ENCODE measurements around the gene OGA.

OGA gene

GRCh38 chr10:101818872-101819633, 809 bp upstream of the OGA start:
- peaks cover 15% of the 10 kb centered on the region for H3K4me1 ChIP-seq (ENCODE audit: low read length)
- H3K4me3 ChIP-seq (ENCODE audit: low read length): peak overlapping the region; percentile 60
- peak; percentile 74 for DNase-seq
- no peaks in the 10 kb centered on the region for H3K36me3 ChIP-seq (replicated peaks; ENCODE audit: insufficient read depth, low read length)
- H3K79me2 ChIP-seq (ENCODE audit: low read length): peaks cover 57% of the 10 kb centered on the region
- H3K9me3 ChIP-seq (replicated peaks; ENCODE audit: insufficient read depth, low read length): no peaks in the 10 kb centered on the region
- peaks cover 11% of the 10 kb centered on the region for H3F3A ChIP-seq (ENCODE audit: insufficient read depth, low read length)
- H4K20me1 ChIP-seq (ENCODE audit: insufficient read depth, low read length): peaks cover 29% of the 10 kb centered on the region
- peak overlapping the region; percentile 57 for H3K9ac ChIP-seq (ENCODE audit: low read length)
- peak overlapping the region; percentile 91 for H3K4me2 ChIP-seq (ENCODE audit: low read depth, low read length)
- no peaks in the 10 kb centered on the region for H3K9me2 ChIP-seq (replicated peaks; ENCODE audit: insufficient read depth, low read length)
- peak overlapping the region; percentile 80; the same call in 1 of the 2 replicates for H3K27ac ChIP-seq (ENCODE audit: low read length)
- no peak for TF ChIP-seq EZH2phosphoT487 (IDR thresholded peaks at IDR 0.05; ENCODE audit: low read length)
- no peak for TF ChIP-seq EZH2 (optimal IDR thresholded peaks at IDR 0.05; ENCODE audit: low read depth, low read length)
- no peaks in the 10 kb centered on the region for H3K27me3 ChIP-seq (replicated peaks; ENCODE audit: insufficient read depth, low read length)
- H2AFZ ChIP-seq (ENCODE audit: low read length): peak overlapping the region; percentile 77

- DNase-seq: peak; percentile 44
- TF ChIP-seq EZH2phosphoT487 (IDR thresholded peaks at IDR 0.05; ENCODE audit: low read length): no peak
- no peak for TF ChIP-seq EZH2 (optimal IDR thresholded peaks at IDR 0.05; ENCODE audit: low read depth, low read length)
- no peak for TF ChIP-seq CTCF (IDR thresholded peaks at IDR 0.05; ENCODE audit: low read length)
- peak overlapping the region; percentile 82 for H3K4me3 ChIP-seq (ENCODE audit: low read length)
- H3K9me3 ChIP-seq (replicated peaks; ENCODE audit: insufficient read depth, low read length): no peaks in the 10 kb centered on the region
- H3K27ac ChIP-seq (ENCODE audit: low read length): peak overlapping the region; percentile 80
- H3K27me3 ChIP-seq (replicated peaks; ENCODE audit: insufficient read depth, low read length): no peaks in the 10 kb centered on the region
- no peak overlapping the region for H2AFZ ChIP-seq (ENCODE audit: low read length)
- H3K4me2 ChIP-seq (ENCODE audit: low read depth, low read length): peak overlapping the region; percentile 92
- peaks cover 3% of the 10 kb centered on the region; the same call in 1 of the 2 replicates for H3K36me3 ChIP-seq (replicated peaks; ENCODE audit: insufficient read depth, low read length)
- peaks cover 17% of the 10 kb centered on the region for H3K4me1 ChIP-seq (ENCODE audit: low read length)
- peak overlapping the region; percentile 96 for H3K9ac ChIP-seq (ENCODE audit: low read length)
- peaks cover 11% of the 10 kb centered on the region for H3F3A ChIP-seq (ENCODE audit: insufficient read depth, low read length)
- H4K20me1 ChIP-seq (ENCODE audit: insufficient read depth, low read length): peaks cover 45% of the 10 kb centered on the region
- H3K9me2 ChIP-seq (replicated peaks; ENCODE audit: insufficient read depth, low read length): no peaks in the 10 kb centered on the region
- H3K79me2 ChIP-seq (ENCODE audit: low read length): peaks cover 72% of the 10 kb centered on the region
Observed at GRCh38 chr10:101817337-101818118, 716 bp downstream of the OGA start.

- Histone ChIP-seq H3K36me3 (replicated peaks; ENCODE audit: insufficient read depth, low read length) (peaks cover 3% of the 10 kb centered on the region; the same call in 1 of the 2 replicates), H3K4me3 (ENCODE audit: low read length) (peak overlapping the region; percentile 82), H3K27ac (ENCODE audit: low read length) (peak overlapping the region; percentile 80; the same call in 1 of the 2 replicates), H3K9ac (ENCODE audit: low read length) (peak overlapping the region; percentile 96), H3K9me2 (replicated peaks; ENCODE audit: insufficient read depth, low read length) (no peaks in the 10 kb centered on the region), H4K20me1 (ENCODE audit: insufficient read depth, low read length) (peaks cover 51% of the 10 kb centered on the region), H2AFZ (ENCODE audit: low read length) (no peak overlapping the region), H3K4me2 (ENCODE audit: low read depth, low read length) (peak overlapping the region; percentile 92), H3K4me1 (ENCODE audit: low read length) (peaks cover 17% of the 10 kb centered on the region), H3F3A (ENCODE audit: insufficient read depth, low read length) (peaks cover 11% of the 10 kb centered on the region), H3K9me3 (replicated peaks; ENCODE audit: insufficient read depth, low read length) (no peaks in the 10 kb centered on the region), H3K27me3 (replicated peaks; ENCODE audit: insufficient read depth, low read length) (no peaks in the 10 kb centered on the region), H3K79me2 (ENCODE audit: low read length) (peaks cover 78% of the 10 kb centered on the region)
- TF ChIP-seq EZH2 (optimal IDR thresholded peaks at IDR 0.05; ENCODE audit: low read depth, low read length) (no peak), EZH2phosphoT487 (IDR thresholded peaks at IDR 0.05; ENCODE audit: low read length) (no peak), CTCF (IDR thresholded peaks at IDR 0.05; ENCODE audit: low read length) (no peak)
- DNase-seq: no peak
Observed at GRCh38 chr10:101816913-101817336, 1.3 kb downstream of the OGA start.

Data from MM.1S (cell line).